Stimulated activated CD4-positive, alpha-beta T cell treated with anti-CD3 and anti-CD28 coated beads, Interleukin-12 subunit alpha, Interleukin-12 subunit beta, amount 100 ng/mL, for 4 hours (primary cell): ENCODE measurements around the gene VPS8.
"Not testable (repeated sequence)": the region's sequence is repeated elsewhere in the genome, so short reads cannot be mapped to it uniquely, and the experiment has no call there.

Experiments
- DNase-seq: peaks from one replicate; pipeline ENCODE4 v3.0.0-alpha.2; 2020

VPS8 gene

GRCh38 chr3:184941408-184941807, 129.4 kb downstream of the VPS8 start:
- DNase-seq, result no peak

- no peak for DNase-seq
These were observed 130.8 kb downstream of the VPS8 start for GRCh38 chr3:184942735-184943134.

GRCh38 chr3:184944241-184944640, 132.3 kb downstream of the VPS8 start:
- DNase-seq, result no peak

- DNase-seq, result no peak
These were observed 134.1 kb downstream of the VPS8 start for GRCh38 chr3:184945886-184946625.

GRCh38 chr3:184946917-184947316, 135.0 kb downstream of the VPS8 start:
- no peak for DNase-seq

GRCh38 chr3:184949251-184949965, 137.4 kb downstream of the VPS8 start:
- no peak for DNase-seq

GRCh38 chr3:184950816-184951215, 138.8 kb downstream of the VPS8 start:
- DNase-seq, result not testable (repeated sequence)

- DNase-seq, result no peak
These were observed 140.7 kb downstream of the VPS8 start for GRCh38 chr3:184952671-184953070.

- no peak for DNase-seq
These were observed 141.4 kb downstream of the VPS8 start for GRCh38 chr3:184953401-184953800.

GRCh38 chr3:184954251-184954650, 142.3 kb downstream of the VPS8 start:
- DNase-seq, result no peak

- not testable (repeated sequence) for DNase-seq
These were observed 142.9 kb downstream of the VPS8 start for GRCh38 chr3:184954851-184955250.

- no peak for DNase-seq
These were observed 153.9 kb downstream of the VPS8 start for GRCh38 chr3:184965639-184966430.

- no peak for DNase-seq
These were observed 156.1 kb downstream of the VPS8 start for GRCh38 chr3:184968115-184968514.

GRCh38 chr3:184970186-184970585, 158.2 kb downstream of the VPS8 start:
- no peak for DNase-seq

- no peak for DNase-seq
These were observed 165.8 kb downstream of the VPS8 start for GRCh38 chr3:184977796-184978195.

- DNase-seq, result no peak
These were observed 169.1 kb downstream of the VPS8 start for GRCh38 chr3:184981071-184981470.

GRCh38 chr3:184982076-184982475, 170.1 kb downstream of the VPS8 start:
- no peak for DNase-seq

GRCh38 chr3:184985586-184985985, 173.6 kb downstream of the VPS8 start:
- no peak for DNase-seq

- DNase-seq, result no peak
These were observed 174.5 kb downstream of the VPS8 start for GRCh38 chr3:184986366-184986889.

- DNase-seq, result no peak
These were observed 181.4 kb downstream of the VPS8 start for GRCh38 chr3:184993394-184993793.

GRCh38 chr3:185003876-185004275, 191.9 kb downstream of the VPS8 start:
- DNase-seq, result not testable (repeated sequence)

- DNase-seq, result no peak
These were observed 197.7 kb downstream of the VPS8 start for GRCh38 chr3:185009650-185010049.

GRCh38 chr3:185017584-185017983, 205.6 kb downstream of the VPS8 start:
- not testable (repeated sequence) for DNase-seq
